ENCODE results near the gene FGF12.

GRCh38 chr3:192187485-192188051 is 539.8 kb downstream of the FGF12 start:
- TF ChIP-seq, protein P1, sequence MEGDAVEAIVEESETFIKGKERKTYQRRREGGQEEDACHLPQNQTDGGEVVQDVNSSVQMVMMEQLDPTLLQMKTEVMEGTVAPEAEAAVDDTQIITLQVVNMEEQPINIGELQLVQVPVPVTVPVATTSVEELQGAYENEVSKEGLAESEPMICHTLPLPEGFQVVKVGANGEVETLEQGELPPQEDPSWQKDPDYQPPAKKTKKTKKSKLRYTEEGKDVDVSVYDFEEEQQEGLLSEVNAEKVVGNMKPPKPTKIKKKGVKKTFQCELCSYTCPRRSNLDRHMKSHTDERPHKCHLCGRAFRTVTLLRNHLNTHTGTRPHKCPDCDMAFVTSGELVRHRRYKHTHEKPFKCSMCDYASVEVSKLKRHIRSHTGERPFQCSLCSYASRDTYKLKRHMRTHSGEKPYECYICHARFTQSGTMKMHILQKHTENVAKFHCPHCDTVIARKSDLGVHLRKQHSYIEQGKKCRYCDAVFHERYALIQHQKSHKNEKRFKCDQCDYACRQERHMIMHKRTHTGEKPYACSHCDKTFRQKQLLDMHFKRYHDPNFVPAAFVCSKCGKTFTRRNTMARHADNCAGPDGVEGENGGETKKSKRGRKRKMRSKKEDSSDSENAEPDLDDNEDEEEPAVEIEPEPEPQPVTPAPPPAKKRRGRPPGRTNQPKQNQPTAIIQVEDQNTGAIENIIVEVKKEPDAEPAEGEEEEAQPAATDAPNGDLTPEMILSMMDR (IDR thresholded peaks at IDR 0.05): no peak
- TF ChIP-seq POLR2AphosphoS5 (IDR thresholded peaks at IDR 0.05): no peak
